HepG2 (cell line): ENCODE results near the gene MGST2. TPM values are rescaled to one million over a fixed set of nuclear protein-coding genes. Genes with fewer than 3 reads are reported as not detected.

Source experiments
- AHR ChIP-seq: IDR thresholded peaks from 2 replicates; pipeline ENCODE4 v1.6.1; 2018; ENCODE audit warnings: missing genetic modification reagents, missing compliant biosample characterization
- CCAR2 ChIP-seq: fragments of 200-400 bp; formaldehyde crosslinking; optimal IDR thresholded peaks from 2 replicates; pipeline ENCODE3; 2018; ENCODE audit warnings: low read depth, mild to moderate bottlenecking, low read length, moderate library complexity
- FOXO1 ChIP-seq: sonication (generic); formaldehyde crosslinking; IDR thresholded peaks from 2 replicates; pipeline ENCODE4 v1.4.0; 2020; ENCODE audit warnings: missing genetic modification reagents
- IRF1 ChIP-seq: sonication (generic); formaldehyde crosslinking; IDR thresholded peaks from 2 replicates; pipeline ENCODE4 v1.4.0; 2020; ENCODE audit warnings: low read depth, mild to moderate bottlenecking, missing genetic modification reagents
- KLF9 ChIP-seq: IDR thresholded peaks from 2 replicates; pipeline ENCODE4 v1.6.1; 2016; ENCODE audit warnings: low read depth
- MYNN ChIP-seq: sonication (generic); formaldehyde crosslinking; IDR thresholded peaks from 2 replicates; pipeline ENCODE4 v1.4.0; 2020; ENCODE audit warnings: mild to moderate bottlenecking, low read depth, missing genetic modification reagents
- PAF1 ChIP-seq: IDR thresholded peaks from 2 replicates; pipeline ENCODE4 v1.6.1; 2016; ENCODE audit warnings: missing genetic modification reagents, missing compliant biosample characterization
- PHF8 ChIP-seq: sonication (generic); formaldehyde crosslinking; IDR thresholded peaks from 2 replicates; pipeline ENCODE4 v1.5.0; 2020; ENCODE audit warnings: missing genetic modification reagents
- PITX1 ChIP-seq: sonication (generic); formaldehyde crosslinking; IDR thresholded peaks from 2 replicates; pipeline ENCODE4 v1.5.1; 2020; ENCODE audit warnings: mild to moderate bottlenecking, missing genetic modification reagents
- SMARCC2 ChIP-seq: fragments of 450-650 bp; IDR thresholded peaks from 2 replicates; pipeline ENCODE4 v1.6.1; 2017; ENCODE audit warnings: antibody characterized with exemption, mild to moderate bottlenecking
- SRSF1 ChIP-seq: fragments of 200-400 bp; formaldehyde crosslinking; optimal IDR thresholded peaks from 2 replicates; pipeline ENCODE3; 2017; ENCODE audit warnings: mild to moderate bottlenecking, low read depth, low read length, moderate library complexity
- XRCC5 ChIP-seq: fragments of 200-400 bp; formaldehyde crosslinking; optimal IDR thresholded peaks from 2 replicates; pipeline ENCODE3; 2017; ENCODE audit warnings: mild to moderate bottlenecking, low read length
- ZHX2 ChIP-seq, 2 experiments: sonication (generic) in 1 of 2; formaldehyde crosslinking in 1 of 2; IDR thresholded peaks; 2 replicates each; pipeline versions ENCODE4 v1.6.1 to v1.9.0; 2014 to 2022; ENCODE audit warnings: antibody characterized with exemption in 1 of 2, borderline replicate concordance in 1 of 2, inconsistent platforms in 1 of 2, low read depth in 1 of 2, missing genetic modification reagents in 1 of 2
- ZIK1 ChIP-seq: sonication (generic); formaldehyde crosslinking; IDR thresholded peaks from 2 replicates; pipeline ENCODE4 v1.5.0; 2020; ENCODE audit warnings: mild to moderate bottlenecking, low read depth, missing genetic modification reagents, borderline replicate concordance
- ZMYM2 ChIP-seq: sonication (generic); formaldehyde crosslinking; IDR thresholded peaks from 2 replicates; pipeline ENCODE4 v1.8.0; 2022; ENCODE audit warnings: mild to moderate bottlenecking, missing genetic modification reagents
- ZNF225 ChIP-seq: sonication (generic); formaldehyde crosslinking; IDR thresholded peaks from 2 replicates; pipeline ENCODE4 v1.4.0; 2020; ENCODE audit warnings: mild to moderate bottlenecking, missing genetic modification reagents
- ZNF260 ChIP-seq: sonication (generic); formaldehyde crosslinking; IDR thresholded peaks from 2 replicates; pipeline ENCODE4 v1.4.0; 2020; ENCODE audit warnings: missing genetic modification reagents, low read depth, mild to moderate bottlenecking, borderline replicate concordance
- ZNF282 ChIP-seq: fragments of 450-650 bp; IDR thresholded peaks from 2 replicates; pipeline ENCODE4 v1.6.1; 2018; ENCODE audit not compliant: partially characterized antibody
- ZSCAN25 ChIP-seq: sonication (generic); formaldehyde crosslinking; IDR thresholded peaks from 2 replicates; pipeline ENCODE4 v1.8.0; 2022; ENCODE audit warnings: mild to moderate bottlenecking, missing genetic modification reagents
- polyA plus RNA-seq, 8 experiments: library from polyadenylated mRNA; depleted of rRNA in 3 of 8; stranded (reverse) in 7 of 8; unstranded in 1 of 8; fragments of >200 nt; fragmentation: Illumina TruSeq in 4 of 8; extraction: Trizol in 4 of 8; gene quantifications; 2 replicates each; pipeline versions ENCODE4 v1.2.1 to v1.2.3, GENCODE V29; 2011 to 2016; ENCODE audit warnings: low read depth in 4 of 8, missing spikeins in 1 of 8, mixed read lengths in 1 of 8; ENCODE audit not compliant: insufficient read depth in 1 of 8
- total RNA-seq, 5 experiments: library from RNA; depleted of rRNA; stranded (reverse); fragments of >200 nt; fragmentation: Illumina TruSeq; extraction: Trizol; gene quantifications; 2 replicates each; pipeline ENCODE4 v1.2.3, GENCODE V29; 2016; ENCODE audit warnings: low read depth in 1 of 5
- TF ChIP-seq, protein P1 (sequence below): sonication (generic); formaldehyde crosslinking; IDR thresholded peaks from 2 replicates; pipeline ENCODE4 v1.5.0; 2020; ENCODE audit warnings: missing genetic modification reagents
- TF ChIP-seq, protein P2 (sequence below): IDR thresholded peaks from 2 replicates; pipeline ENCODE4 v1.6.1; 2016; ENCODE audit warnings: missing genetic modification reagents, missing compliant biosample characterization
- TF ChIP-seq, protein P3 (sequence below): sonication (generic); formaldehyde crosslinking; IDR thresholded peaks from 2 replicates; pipeline ENCODE4 v1.4.0; 2020; ENCODE audit warnings: missing genetic modification reagents

MGST2 gene
- total and polyA plus RNA-seq, 2 of the 13 experiments (the other 11 are each of a cell fraction or from before 2014, with no cell fraction given): 205 to 416 TPM

DNA sequence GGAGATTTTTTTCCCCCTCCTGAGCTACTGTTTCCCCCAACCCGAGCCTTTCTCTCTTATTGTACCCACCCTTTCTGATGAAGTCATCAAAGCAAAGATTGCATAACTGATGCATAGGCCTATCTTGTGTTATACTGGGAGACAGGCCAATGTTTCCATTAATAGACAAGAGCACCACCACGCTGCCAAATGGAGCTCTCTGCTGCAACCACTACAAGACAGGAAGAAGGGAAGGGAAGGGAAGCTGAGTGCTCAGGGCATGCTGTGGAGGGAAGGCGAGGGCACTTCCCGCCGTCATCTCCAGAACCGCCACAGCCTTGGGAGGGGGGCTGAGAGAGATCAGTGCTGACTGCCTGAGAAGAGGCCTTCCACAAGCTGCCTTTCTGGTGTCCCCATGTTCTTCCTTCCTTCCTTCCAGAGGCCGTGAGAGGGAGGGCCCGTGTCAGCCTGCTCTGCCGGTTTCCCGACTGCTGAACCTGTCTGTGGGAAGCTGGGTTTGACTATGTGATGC, 75.0 kb downstream of the MGST2 start (continued):
- no peak for TF ChIP-seq ZHX2 (IDR thresholded peaks at IDR 0.05; ENCODE audit: low read depth)
- no peak for TF ChIP-seq ZHX2 (CRISPR knock-in tag; IDR thresholded peaks at IDR 0.05; ENCODE audit: borderline replicate concordance)
- no peak for TF ChIP-seq PHF8 (CRISPR knock-in tag)
- TF ChIP-seq PAF1 (CRISPR knock-in tag): peak; percentile 65; the same call in 1 of the 2 replicates
- TF ChIP-seq XRCC5: peak; percentile 12
- TF ChIP-seq KLF9 (CRISPR knock-in tag): no peak
- TF ChIP-seq AHR (CRISPR knock-in tag): no peak
- no peak for TF ChIP-seq SMARCC2
- no peak for TF ChIP-seq ZSCAN25 (CRISPR knock-in tag)
- no peak for TF ChIP-seq SRSF1
- TF ChIP-seq, protein P1, sequence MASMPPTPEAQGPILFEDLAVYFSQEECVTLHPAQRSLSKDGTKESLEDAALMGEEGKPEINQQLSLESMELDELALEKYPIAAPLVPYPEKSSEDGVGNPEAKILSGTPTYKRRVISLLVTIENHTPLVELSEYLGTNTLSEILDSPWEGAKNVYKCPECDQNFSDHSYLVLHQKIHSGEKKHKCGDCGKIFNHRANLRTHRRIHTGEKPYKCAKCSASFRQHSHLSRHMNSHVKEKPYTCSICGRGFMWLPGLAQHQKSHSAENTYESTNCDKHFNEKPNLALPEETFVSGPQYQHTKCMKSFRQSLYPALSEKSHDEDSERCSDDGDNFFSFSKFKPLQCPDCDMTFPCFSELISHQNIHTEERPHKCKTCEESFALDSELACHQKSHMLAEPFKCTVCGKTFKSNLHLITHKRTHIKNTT: no peak
- TF ChIP-seq, protein P2, sequence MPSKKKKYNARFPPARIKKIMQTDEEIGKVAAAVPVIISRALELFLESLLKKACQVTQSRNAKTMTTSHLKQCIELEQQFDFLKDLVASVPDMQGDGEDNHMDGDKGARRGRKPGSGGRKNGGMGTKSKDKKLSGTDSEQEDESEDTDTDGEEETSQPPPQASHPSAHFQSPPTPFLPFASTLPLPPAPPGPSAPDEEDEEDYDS (CRISPR knock-in tag): 0 out of 2 replicates have a peak, but pooled peaks have one; percentile 34
- no peak for TF ChIP-seq ZNF260 (CRISPR knock-in tag)
- TF ChIP-seq ZMYM2 (CRISPR knock-in tag): no peak
- no peak for TF ChIP-seq ZIK1 (CRISPR knock-in tag)
- TF ChIP-seq, protein P3, sequence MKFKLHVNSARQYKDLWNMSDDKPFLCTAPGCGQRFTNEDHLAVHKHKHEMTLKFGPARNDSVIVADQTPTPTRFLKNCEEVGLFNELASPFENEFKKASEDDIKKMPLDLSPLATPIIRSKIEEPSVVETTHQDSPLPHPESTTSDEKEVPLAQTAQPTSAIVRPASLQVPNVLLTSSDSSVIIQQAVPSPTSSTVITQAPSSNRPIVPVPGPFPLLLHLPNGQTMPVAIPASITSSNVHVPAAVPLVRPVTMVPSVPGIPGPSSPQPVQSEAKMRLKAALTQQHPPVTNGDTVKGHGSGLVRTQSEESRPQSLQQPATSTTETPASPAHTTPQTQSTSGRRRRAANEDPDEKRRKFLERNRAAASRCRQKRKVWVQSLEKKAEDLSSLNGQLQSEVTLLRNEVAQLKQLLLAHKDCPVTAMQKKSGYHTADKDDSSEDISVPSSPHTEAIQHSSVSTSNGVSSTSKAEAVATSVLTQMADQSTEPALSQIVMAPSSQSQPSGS (CRISPR knock-in tag): peak; percentile 33; the same call in 1 of the 2 replicates
- no peak for TF ChIP-seq ZNF225 (CRISPR knock-in tag)
- TF ChIP-seq IRF1: no peak
- no peak for TF ChIP-seq CCAR2
- no peak for TF ChIP-seq MYNN (CRISPR knock-in tag)
- no peak for TF ChIP-seq PITX1 (CRISPR knock-in tag)
- TF ChIP-seq ZNF282: no peak
- no peak for TF ChIP-seq FOXO1 (CRISPR knock-in tag)
